Measurements from ENCODE around the gene KCNIP4. TPM values are rescaled to one million over a fixed set of nuclear protein-coding genes. Genes with fewer than 3 reads are reported as not detected.

The KCNIP4 gene
- total RNA-seq, 4 donors from 2014 or later: 2.5 TPM; not detected in 2

- 58 to 60% methylated on average over 3 of the region's 3 CpGs for WGBS, 2 donors (ENCODE audit: low coverage in 1 of 2)
- in situ Hi-C loops (cut with MboI; ENCODE audit: low pct_ligation_motif_present in 1 of 4, low pct_unique_long_range_greater_than_20kb in 1 of 4, low sequenced_read_pairs in 3 of 4): no loop called here
- no peaks in the 10 kb centered on the region for H3K27me3 ChIP-seq
Observed at GRCh38 chr4:21544955-21545354, 403.6 kb downstream of the KCNIP4 start.

GRCh38 chr4:21544415-21544814, 404.2 kb downstream of the KCNIP4 start:
- no peaks in the 10 kb centered on the region for H3K4me1 ChIP-seq

More at GRCh38 chr4:21544955-21545354, 403.6 kb downstream of the KCNIP4 start:
- intact Hi-C loops (cut with DNase I; ENCODE audit: low total_unique reads): no loop called here
- no peak overlapping the region for H3K27ac ChIP-seq
- no peaks in the 10 kb centered on the region for H3K9me3 ChIP-seq
- no peaks in the 10 kb centered on the region for H3K36me3 ChIP-seq
- H3K4me1 ChIP-seq: no peaks in the 10 kb centered on the region
- no peak for DNase-seq
- no peak overlapping the region for H3K4me3 ChIP-seq
- TF ChIP-seq CTCF (IDR thresholded peaks at IDR 0.05) (no peak), EP300 (IDR thresholded peaks at IDR 0.05; ENCODE audit: low read depth) (no peak), POLR2AphosphoS5 (IDR thresholded peaks at IDR 0.05) (no peak), POLR2A (IDR thresholded peaks at IDR 0.05) (no peak)

GRCh38 chr4:21543514-21543913, 405.1 kb downstream of the KCNIP4 start:
- H3K27me3 ChIP-seq: no peaks in the 10 kb centered on the region
- no peaks in the 10 kb centered on the region for H3K36me3 ChIP-seq
- no peak overlapping the region for H3K4me3 ChIP-seq
- no peaks in the 10 kb centered on the region for H3K9me3 ChIP-seq
- 47 to 49% methylated on average over 3 of the region's 3 CpGs for WGBS, 2 donors (ENCODE audit: low coverage in 1 of 2)
- no peak for TF ChIP-seq POLR2AphosphoS5 (IDR thresholded peaks at IDR 0.05)
- no peak for TF ChIP-seq EP300 (IDR thresholded peaks at IDR 0.05; ENCODE audit: low read depth)
- TF ChIP-seq POLR2A (IDR thresholded peaks at IDR 0.05): no peak
- TF ChIP-seq CTCF (IDR thresholded peaks at IDR 0.05): no peak
- no peaks in the 10 kb centered on the region for H3K4me1 ChIP-seq
- DNase-seq: no peak
- in situ Hi-C loops (cut with MboI; ENCODE audit: low pct_ligation_motif_present in 1 of 4, low pct_unique_long_range_greater_than_20kb in 1 of 4, low sequenced_read_pairs in 3 of 4) (no loop called here), intact Hi-C loops (cut with DNase I; ENCODE audit: low total_unique reads) (no loop called here)
- H3K27ac ChIP-seq: no peak overlapping the region

More at GRCh38 chr4:21544415-21544814, 404.2 kb downstream of the KCNIP4 start:
- no peak overlapping the region for H3K4me3 ChIP-seq
- 19% methylated on average over 1 of the region's 1 CpG; no CpG with 5 or more reads in 1 of the 2 donors for WGBS, 2 donors (ENCODE audit: low coverage in 1 of 2)
- intact Hi-C loops (cut with DNase I; ENCODE audit: low total_unique reads): no loop called here
- DNase-seq: no peak
- H3K9me3 ChIP-seq: no peaks in the 10 kb centered on the region
- H3K36me3 ChIP-seq: no peaks in the 10 kb centered on the region
- no peak for TF ChIP-seq EP300 (IDR thresholded peaks at IDR 0.05; ENCODE audit: low read depth)
- no peak for TF ChIP-seq POLR2AphosphoS5 (IDR thresholded peaks at IDR 0.05)
- no peak for TF ChIP-seq CTCF (IDR thresholded peaks at IDR 0.05)
- no peak for TF ChIP-seq POLR2A (IDR thresholded peaks at IDR 0.05)
- H3K27me3 ChIP-seq: no peaks in the 10 kb centered on the region
- no peak overlapping the region for H3K27ac ChIP-seq
- in situ Hi-C loops (cut with MboI; ENCODE audit: low pct_ligation_motif_present in 1 of 4, low pct_unique_long_range_greater_than_20kb in 1 of 4, low sequenced_read_pairs in 3 of 4): no loop called here

- Histone ChIP-seq H3K27ac (no peak overlapping the region), H3K27me3 (no peaks in the 10 kb centered on the region), H3K4me3 (no peak overlapping the region), H3K4me1 (no peaks in the 10 kb centered on the region), H3K36me3 (no peaks in the 10 kb centered on the region), H3K9me3 (no peaks in the 10 kb centered on the region)
- TF ChIP-seq POLR2AphosphoS5 (IDR thresholded peaks at IDR 0.05) (no peak), POLR2A (IDR thresholded peaks at IDR 0.05) (no peak), CTCF (IDR thresholded peaks at IDR 0.05) (no peak), EP300 (IDR thresholded peaks at IDR 0.05; ENCODE audit: low read depth) (no peak)
- in situ Hi-C loops (cut with MboI; ENCODE audit: low pct_ligation_motif_present in 1 of 4, low pct_unique_long_range_greater_than_20kb in 1 of 4, low sequenced_read_pairs in 3 of 4): no loop called here
- WGBS, 2 donors (ENCODE audit: low coverage in 1 of 2): 51 to 59% methylated on average over 2 to 3 of the region's 3 CpGs
- DNase-seq: no peak
- intact Hi-C loops (cut with DNase I; ENCODE audit: low total_unique reads): no loop called here
Observed at GRCh38 chr4:21535898-21536297, 412.7 kb downstream of the KCNIP4 start.

All from transverse colon (tissue), 4 donors.